NB4 (cell line): ENCODE results near the gene SPRYD3.

Experiments
- CTCF ChIP-seq: IDR thresholded peaks from one replicate; pipeline ENCODE4 v1.5.1; 2012; ENCODE audit warnings: low read depth, low read length
- MAX ChIP-seq: IDR thresholded peaks from 2 replicates; pipeline ENCODE4 v1.6.1; 2011; ENCODE audit warnings: low read depth, low read length
- MYC ChIP-seq: IDR thresholded peaks from 2 replicates; pipeline ENCODE4 v1.6.1; 2011; ENCODE audit warnings: low read depth, low read length
- POLR2A ChIP-seq: IDR thresholded peaks from 2 replicates; pipeline ENCODE4 v1.6.1; 2011; ENCODE audit warnings: mild to moderate bottlenecking; ENCODE audit not compliant: insufficient read length; ENCODE audit errors: extremely low read depth

GRCh38 chr12:53090105-53090504 lies 10.9 kb upstream of the SPRYD3 start:
- TF ChIP-seq CTCF (no peak), MAX (no peak), POLR2A (no peak), MYC (no peak)
